H9 (cell line): ENCODE measurements around the gene CPM. TPM values are rescaled to one million over a fixed set of nuclear protein-coding genes. Genes with fewer than 3 reads are reported as not detected.

Source experiments
- DNase-seq: peaks from one replicate; pipeline ENCODE4 v3.0.0-alpha.2; 2017
- H2AFZ ChIP-seq: one replicate; pipeline ENCODE4 v1.6.1; 2013; ENCODE audit warnings: mild to moderate bottlenecking, low read length, control low read depth, moderate library complexity
- H2AK5ac ChIP-seq: 2 replicates; pipeline ENCODE4 v1.6.1; 2013; ENCODE audit warnings: low read length, control low read depth, mixed read lengths; ENCODE audit not compliant: insufficient read length
- H2BK120ac ChIP-seq: one replicate; pipeline ENCODE4 v1.6.1; 2013; ENCODE audit warnings: low read depth, mild to moderate bottlenecking, low read length, control low read depth, inconsistent platforms; ENCODE audit not compliant: poor library complexity, severe bottlenecking
- H2BK12ac ChIP-seq: 2 replicates; pipeline ENCODE4 v1.6.1; 2013; ENCODE audit warnings: low read length, control low read depth, mixed read lengths, low read depth; ENCODE audit not compliant: insufficient read length
- H2BK15ac ChIP-seq: 2 replicates; pipeline ENCODE4 v1.6.1; 2013; ENCODE audit warnings: low read depth, low read length, control low read depth
- H2BK20ac ChIP-seq: one replicate; pipeline ENCODE4 v1.6.1; 2013; ENCODE audit warnings: low read depth, mild to moderate bottlenecking, low read length, control low read depth, inconsistent platforms; ENCODE audit not compliant: poor library complexity, severe bottlenecking
- H2BK5ac ChIP-seq: 2 replicates; pipeline ENCODE4 v1.6.1; 2013; ENCODE audit warnings: low read length, control low read depth, mixed read lengths; ENCODE audit not compliant: insufficient read length
- H3K14ac ChIP-seq: 2 replicates; pipeline ENCODE4 v1.6.1; 2013; ENCODE audit warnings: low read length, control low read depth; ENCODE audit not compliant: insufficient read depth
- H3K18ac ChIP-seq: 2 replicates; pipeline ENCODE4 v1.6.1; 2013; ENCODE audit warnings: low read depth, mild to moderate bottlenecking, mixed read lengths, low read length, control low read depth; ENCODE audit not compliant: insufficient read length
- H3K23ac ChIP-seq: 2 replicates; pipeline ENCODE4 v1.6.1; 2013; ENCODE audit warnings: low read length, control low read depth, mixed read lengths, low read depth; ENCODE audit not compliant: insufficient read length
- H3K23me2 ChIP-seq: 2 replicates; pipeline ENCODE4 v1.6.1; 2013; ENCODE audit warnings: low read depth, mild to moderate bottlenecking, mixed read lengths, low read length, control low read depth; ENCODE audit not compliant: insufficient read length, poor library complexity, severe bottlenecking
- H3K27ac ChIP-seq: 2 replicates; pipeline ENCODE4 v1.5.1; 2013; ENCODE audit warnings: low read length, control low read depth, mixed read lengths, low read depth; ENCODE audit not compliant: insufficient read length
- H3K27me3 ChIP-seq: 2 replicates; pipeline ENCODE4 v1.6.1; 2013; ENCODE audit warnings: low read length, control low read depth, inconsistent platforms; ENCODE audit not compliant: insufficient read depth
- H3K4ac ChIP-seq: 2 replicates; pipeline ENCODE4 v1.6.1; 2013; ENCODE audit warnings: low read depth, mild to moderate bottlenecking, control low read depth, inconsistent platforms, low read length, moderate library complexity
- H3K4me1 ChIP-seq: 2 replicates; pipeline ENCODE4 v1.6.1; 2013; ENCODE audit warnings: low read length, control low read depth, inconsistent platforms; ENCODE audit not compliant: insufficient read depth
- H3K4me2 ChIP-seq: 2 replicates; pipeline ENCODE4 v1.6.1; 2013; ENCODE audit warnings: low read length, control low read depth, mixed read lengths; ENCODE audit not compliant: insufficient read length, insufficient read depth
- H3K56ac ChIP-seq: 2 replicates; pipeline ENCODE4 v1.6.1; 2013; ENCODE audit warnings: low read depth, mild to moderate bottlenecking, mixed read lengths, low read length, control low read depth; ENCODE audit not compliant: insufficient read length
- H3K79me1 ChIP-seq: 2 replicates; pipeline ENCODE4 v1.6.1; 2013; ENCODE audit warnings: low read depth, mild to moderate bottlenecking, moderate library complexity, low read length, control low read depth, inconsistent platforms; ENCODE audit not compliant: insufficient read depth, poor library complexity, severe bottlenecking
- H3K79me2 ChIP-seq: 2 replicates; pipeline ENCODE4 v1.6.1; 2013; ENCODE audit warnings: low read length, control low read depth, inconsistent platforms; ENCODE audit not compliant: insufficient read depth
- H3K9ac ChIP-seq: 2 replicates; pipeline ENCODE4 v1.6.1; 2013; ENCODE audit warnings: low read length, control low read depth, mixed read lengths; ENCODE audit not compliant: insufficient read length; ENCODE audit errors: extremely low read depth
- H3K9me3 ChIP-seq: one replicate; pipeline ENCODE4 v1.6.1; 2013; ENCODE audit warnings: low read depth, low read length, inconsistent platforms; ENCODE audit not compliant: control insufficient read depth
- H3T11ph ChIP-seq: one replicate; pipeline ENCODE4 v1.6.1; 2013; ENCODE audit warnings: mild to moderate bottlenecking, low read length, control low read depth, inconsistent platforms
- H4K20me1 ChIP-seq: one replicate; pipeline ENCODE4 v1.6.1; 2013; ENCODE audit not compliant: control insufficient read depth, insufficient read length, insufficient read depth
- H4K5ac ChIP-seq: 2 replicates; pipeline ENCODE4 v1.6.1; 2013; ENCODE audit warnings: low read depth, mild to moderate bottlenecking, mixed read lengths, low read length, control low read depth; ENCODE audit not compliant: insufficient read length
- H4K8ac ChIP-seq: replicated peaks from 2 replicates; pipeline ENCODE4 v1.6.1; 2013; ENCODE audit warnings: low read length, control low read depth, mixed read lengths, low read depth; ENCODE audit not compliant: insufficient read length
- H4K91ac ChIP-seq: 2 replicates; pipeline ENCODE4 v1.6.1; 2013; ENCODE audit warnings: low read depth, mild to moderate bottlenecking, moderate library complexity, mixed read lengths, low read length, control low read depth; ENCODE audit not compliant: insufficient read length
- H3K27ac Mint-ChIP-seq, 3 experiments: 2 replicates in 2 of 3; 3 replicates in 1 of 3; pipeline ENCODE4 v1.8.0; 2020 to 2021; ENCODE audit warnings: mixed read lengths in 3 of 3, mild to moderate bottlenecking in 1 of 3, moderate library complexity in 1 of 3
- H3K27me3 Mint-ChIP-seq: 2 replicates; pipeline ENCODE4 v1.8.0; 2021; ENCODE audit warnings: low read depth, mild to moderate bottlenecking, moderate library complexity, mixed read lengths
- H3K36me3 Mint-ChIP-seq, 3 experiments: 2 replicates in 2 of 3; 3 replicates in 1 of 3; pipeline ENCODE4 v1.8.0; 2020 to 2021; ENCODE audit warnings: low read depth in 3 of 3, mixed read lengths in 3 of 3; ENCODE audit not compliant: insufficient read depth in 1 of 3
- H3K4me1 Mint-ChIP-seq, 2 experiments: 2 replicates each; pipeline ENCODE4 v1.8.0; 2020; ENCODE audit warnings: mixed read lengths in 2 of 2
- H3K4me3 Mint-ChIP-seq, 2 experiments: 2 replicates in 1 of 2; 3 replicates in 1 of 2; pipeline ENCODE4 v1.8.0; 2020 to 2021; ENCODE audit warnings: mild to moderate bottlenecking in 2 of 2, mixed read lengths in 2 of 2, moderate library complexity in 1 of 2
- H3K9me3 Mint-ChIP-seq, 2 experiments: 2 replicates in 1 of 2; 3 replicates in 1 of 2; pipeline ENCODE4 v1.8.0; 2020; ENCODE audit warnings: mild to moderate bottlenecking in 2 of 2, mixed read lengths in 2 of 2, moderate library complexity in 1 of 2
- WGBS: extraction: QIAGEN DNeasy Blood & Tissue Kit; methylation state at CpG from one replicate; pipeline ENCODE4 v1.1.7; 2013; ENCODE audit warnings: missing lambda C conversion rate, low lambda C conversion rate, mixed read lengths; ENCODE audit not compliant: insufficient read length; ENCODE audit errors: extremely low coverage; 5-methylcytosine and 5-hydroxymethylcytosine counted together
- total RNA-seq: library from RNA; stranded (reverse); gene quantifications from 2 replicates; pipeline ENCODE4 v1.2.1, GENCODE V29; 2021
- TF ChIP-seq, protein P1 (sequence below): fragments of 200-600 bp; sonication (generic); conservative IDR thresholded peaks from 3 replicates; pipeline ENCODE4 v1.8.0; 2021; ENCODE audit warnings: antibody characterized with exemption, mild to moderate bottlenecking

CPM gene
- total RNA-seq, 1 experiment from 2014 or later: 1.2 TPM

DNA sequence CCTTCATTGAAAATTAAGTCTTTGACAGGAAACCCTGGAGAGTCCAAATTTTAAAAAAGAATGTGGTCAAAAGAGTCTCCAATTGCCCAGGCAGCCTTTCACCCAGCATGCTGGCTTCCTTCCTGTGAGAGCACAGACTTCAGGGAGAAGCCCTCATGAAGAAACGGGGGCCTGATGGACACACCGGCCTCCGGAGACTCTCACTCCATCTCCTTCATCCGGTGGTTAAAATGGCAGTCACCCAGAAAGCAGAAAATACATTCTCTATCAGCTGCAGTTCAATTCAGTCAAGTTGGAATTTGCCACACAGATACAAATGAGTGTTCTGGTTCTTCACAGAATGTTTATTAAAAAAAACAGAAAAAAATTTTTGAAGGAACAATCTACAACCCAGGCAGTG, 56.5 kb downstream of the CPM start:
- TF ChIP-seq, protein P1, sequence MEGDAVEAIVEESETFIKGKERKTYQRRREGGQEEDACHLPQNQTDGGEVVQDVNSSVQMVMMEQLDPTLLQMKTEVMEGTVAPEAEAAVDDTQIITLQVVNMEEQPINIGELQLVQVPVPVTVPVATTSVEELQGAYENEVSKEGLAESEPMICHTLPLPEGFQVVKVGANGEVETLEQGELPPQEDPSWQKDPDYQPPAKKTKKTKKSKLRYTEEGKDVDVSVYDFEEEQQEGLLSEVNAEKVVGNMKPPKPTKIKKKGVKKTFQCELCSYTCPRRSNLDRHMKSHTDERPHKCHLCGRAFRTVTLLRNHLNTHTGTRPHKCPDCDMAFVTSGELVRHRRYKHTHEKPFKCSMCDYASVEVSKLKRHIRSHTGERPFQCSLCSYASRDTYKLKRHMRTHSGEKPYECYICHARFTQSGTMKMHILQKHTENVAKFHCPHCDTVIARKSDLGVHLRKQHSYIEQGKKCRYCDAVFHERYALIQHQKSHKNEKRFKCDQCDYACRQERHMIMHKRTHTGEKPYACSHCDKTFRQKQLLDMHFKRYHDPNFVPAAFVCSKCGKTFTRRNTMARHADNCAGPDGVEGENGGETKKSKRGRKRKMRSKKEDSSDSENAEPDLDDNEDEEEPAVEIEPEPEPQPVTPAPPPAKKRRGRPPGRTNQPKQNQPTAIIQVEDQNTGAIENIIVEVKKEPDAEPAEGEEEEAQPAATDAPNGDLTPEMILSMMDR: no peak
- H3K27ac Mint-ChIP-seq: no peak overlapping the region

More for the DNA sequence above, 56.5 kb downstream of the CPM start:
- Histone ChIP-seq H2BK12ac (no peak overlapping the region), H3K18ac (no peak overlapping the region), H2BK20ac (no peak overlapping the region), H3K4ac (no peak overlapping the region), H4K20me1 (no peaks in the 10 kb centered on the region), H2BK5ac (no peak overlapping the region), H3T11ph (no peak overlapping the region), H3K23ac (no peak overlapping the region), H3K4me2 (no peak overlapping the region), H3K79me1 (no peaks in the 10 kb centered on the region), H3K23me2 (no peaks in the 10 kb centered on the region), H3K9me3 (no peaks in the 10 kb centered on the region), H3K56ac (no peak overlapping the region), H3K4me1 (no peaks in the 10 kb centered on the region), H3K79me2 (no peaks in the 10 kb centered on the region), H3K9ac (no peak overlapping the region), H3K14ac (no peak overlapping the region), H3K27ac (no peak overlapping the region), H2AK5ac (no peak overlapping the region), H4K5ac (no peak overlapping the region), H4K8ac (no peak overlapping the region), H2BK120ac (no peak overlapping the region), H2AFZ (no peak overlapping the region), H3K27me3 (no peaks in the 10 kb centered on the region), H4K91ac (no peak overlapping the region), H2BK15ac (no peak overlapping the region)
- Mint-ChIP-seq H3K4me1 (peaks cover 3 to 6% of the 10 kb centered on the region in 2 experiments; a peak in 1 of 4 replicates), H3K9me3 (peaks cover 3 to 4% of the 10 kb centered on the region in 2 experiments; a peak in 1 of 5 replicates), H3K4me3 (no peak overlapping the region), H3K36me3 (no peaks in the 10 kb centered on the region), H3K27me3 (no peaks in the 10 kb centered on the region)
- DNase-seq: no peak
- no CpG with 5 or more reads among the region's 4 CpGs for WGBS
